IMR-90 (cell line): Measurements from ENCODE around the gene RELN. TPM values are rescaled to one million over a fixed set of nuclear protein-coding genes. Genes with fewer than 3 reads are reported as not detected.

Source experiments
- ATAC-seq: fragments of 200-7000 bp; cut with Tn5 transposase; 2 replicates; pipeline ENCODE4 v1.9.1; 2020; ENCODE audit warnings: low read depth, mild to moderate bottlenecking, moderate library complexity
- BruUV-seq: library from RNA; stranded (reverse); fragments of 400-500 nt; replicated peaks from 2 replicates; lab custom pipeline; 2021; lab: Mats Ljungman, UMichigan
- CTCF ChIA-PET: fragments of 300-600 bp; formaldehyde crosslinking; extraction: SDS; loops from one replicate; lab custom pipeline; 2021; ENCODE audit warnings: antibody characterized with exemption; lab: Yijun Ruan, JAX
- POLR2A ChIA-PET: fragments of 300-600 bp; sonication (Branson Sonifier 250); formaldehyde crosslinking; loops from one replicate; lab custom pipeline; 2022; ENCODE audit warnings: antibody characterized with exemption; ENCODE audit not compliant: unreplicated experiment; lab: Charles Lee
- DNase-seq: peaks from one replicate; pipeline ENCODE4 v3.0.0; 2013
- H2AFZ ChIP-seq: replicated peaks from 2 replicates; pipeline ENCODE3; 2013; ENCODE audit warnings: low read length, mild to moderate bottlenecking; ENCODE audit not compliant: poor library complexity
- H2AK5ac ChIP-seq: 2 replicates; pipeline ENCODE4 v1.6.1; 2013; ENCODE audit warnings: low read depth, low read length, inconsistent platforms
- H2AK9ac ChIP-seq: replicated peaks from 2 replicates; pipeline ENCODE3; 2013; ENCODE audit warnings: mild to moderate bottlenecking, low read depth, low read length, moderate library complexity; ENCODE audit not compliant: poor library complexity
- H2BK120ac ChIP-seq: 2 replicates; pipeline ENCODE4 v1.6.1; 2013; ENCODE audit warnings: low read depth, low read length, inconsistent platforms
- H2BK15ac ChIP-seq: 3 replicates; pipeline ENCODE4 v1.6.1; 2013; ENCODE audit warnings: low read depth, low read length, inconsistent platforms
- H2BK20ac ChIP-seq: 2 replicates; pipeline ENCODE4 v1.6.1; 2013; ENCODE audit warnings: low read depth, mild to moderate bottlenecking, inconsistent platforms, low read length, moderate library complexity
- H2BK5ac ChIP-seq: 2 replicates; pipeline ENCODE4 v1.6.1; 2013; ENCODE audit warnings: mild to moderate bottlenecking, low read depth, low read length, inconsistent platforms; ENCODE audit not compliant: poor library complexity, severe bottlenecking
- H3K14ac ChIP-seq: replicated peaks from 2 replicates; pipeline ENCODE4 v1.6.1; 2013; ENCODE audit warnings: low read depth, low read length, inconsistent platforms
- H3K18ac ChIP-seq: 2 replicates; pipeline ENCODE4 v1.6.1; 2013; ENCODE audit warnings: low read depth, low read length, control low read depth
- H3K23ac ChIP-seq: 2 replicates; pipeline ENCODE4 v1.6.1; 2013; ENCODE audit warnings: low read depth, low read length, inconsistent platforms
- H3K27ac ChIP-seq: 2 replicates; pipeline ENCODE4 v1.5.1; 2013; ENCODE audit warnings: mild to moderate bottlenecking, control low read depth, low read length; ENCODE audit not compliant: insufficient read depth
- H3K27me3 ChIP-seq: 2 replicates; pipeline ENCODE4 v1.6.1; 2013; ENCODE audit warnings: low read length; ENCODE audit not compliant: control insufficient read depth, insufficient read depth
- H3K36me3 ChIP-seq: 2 replicates; pipeline ENCODE4 v1.6.1; 2013; ENCODE audit warnings: low read length, mixed read lengths; ENCODE audit not compliant: control insufficient read depth, insufficient read depth
- H3K4ac ChIP-seq: 2 replicates; pipeline ENCODE4 v1.6.1; 2013; ENCODE audit warnings: low read depth, low read length, inconsistent platforms
- H3K4me1 ChIP-seq: 2 replicates; pipeline ENCODE4 v1.6.1; 2013; ENCODE audit warnings: low read length, mixed read lengths; ENCODE audit not compliant: control insufficient read depth, insufficient read depth
- H3K4me2 ChIP-seq: 2 replicates; pipeline ENCODE4 v1.6.1; 2013; ENCODE audit warnings: low read depth, mild to moderate bottlenecking, control low read depth, low read length, moderate library complexity
- H3K4me3 ChIP-seq: 2 replicates; pipeline ENCODE4 v1.5.1; 2013; ENCODE audit warnings: low read depth, mild to moderate bottlenecking, control low read depth, low read length, moderate library complexity; ENCODE audit not compliant: insufficient read depth
- H3K56ac ChIP-seq: 2 replicates; pipeline ENCODE4 v1.6.1; 2013; ENCODE audit warnings: low read length, inconsistent platforms; ENCODE audit not compliant: insufficient read depth; ENCODE audit errors: extremely low read depth
- H3K79me1 ChIP-seq, 2 experiments: 2 replicates each; pipeline ENCODE4 v1.6.1; 2013; ENCODE audit warnings: low read length in 2 of 2, inconsistent platforms in 1 of 2, low read depth in 1 of 2
- H3K9ac ChIP-seq: 2 replicates; pipeline ENCODE4 v1.6.1; 2013; ENCODE audit warnings: low read depth, low read length, control low read depth
- H3K9me1 ChIP-seq: 2 replicates; pipeline ENCODE4 v1.6.1; 2013; ENCODE audit warnings: low read length, inconsistent platforms; ENCODE audit not compliant: insufficient read depth
- H3K9me3 ChIP-seq: 2 replicates; pipeline ENCODE4 v1.6.1; 2013; ENCODE audit warnings: low read length; ENCODE audit not compliant: control insufficient read depth, insufficient read depth
- H4K20me1 ChIP-seq: 2 replicates; pipeline ENCODE4 v1.6.1; 2013; ENCODE audit warnings: low read length, inconsistent platforms; ENCODE audit not compliant: insufficient read depth
- H4K5ac ChIP-seq: 2 replicates; pipeline ENCODE4 v1.6.1; 2013; ENCODE audit warnings: mild to moderate bottlenecking, low read depth, low read length, control low read depth
- H4K8ac ChIP-seq, 2 experiments: 2 replicates each; pipeline ENCODE4 v1.6.1; 2013; ENCODE audit warnings: low read depth in 2 of 2, low read length in 2 of 2, control low read depth in 1 of 2, inconsistent platforms in 1 of 2
- H4K91ac ChIP-seq: 2 replicates; pipeline ENCODE4 v1.6.1; 2013; ENCODE audit warnings: low read depth, low read length, inconsistent platforms; ENCODE audit not compliant: insufficient read depth
- BHLHE40 ChIP-seq: fragments of 150-350 bp; IDR thresholded peaks from 2 replicates; pipeline ENCODE4 v1.6.1; 2016; ENCODE audit warnings: mild to moderate bottlenecking, low read depth, low read length
- CEBPB ChIP-seq: IDR thresholded peaks from 2 replicates; pipeline ENCODE4 v1.6.1; 2012; ENCODE audit warnings: low read depth, low read length, improper control_type of control experiment
- CHD1 ChIP-seq: IDR thresholded peaks from 2 replicates; pipeline ENCODE4 v1.6.1; 2012; ENCODE audit warnings: low read depth, low read length, improper control_type of control experiment
- FOS ChIP-seq: fragments of 150-350 bp; IDR thresholded peaks from 2 replicates; pipeline ENCODE4 v1.6.1; 2016; ENCODE audit warnings: low read depth, low read length
- MAFK ChIP-seq: IDR thresholded peaks from 2 replicates; pipeline ENCODE4 v1.6.1; 2012; ENCODE audit warnings: low read depth, low read length, improper control_type of control experiment
- MAZ ChIP-seq: IDR thresholded peaks from 2 replicates; pipeline ENCODE4 v1.6.1; 2012; ENCODE audit warnings: low read depth, mild to moderate bottlenecking, low read length, improper control_type of control experiment, moderate library complexity, borderline replicate concordance
- MXI1 ChIP-seq: IDR thresholded peaks from 2 replicates; pipeline ENCODE4 v1.6.1; 2012; ENCODE audit warnings: low read depth, mild to moderate bottlenecking, low read length, moderate library complexity, borderline replicate concordance
- NFE2L2 ChIP-seq: fragments of 150-350 bp; IDR thresholded peaks from 2 replicates; pipeline ENCODE4 v1.6.1; 2016; ENCODE audit warnings: low read depth, mild to moderate bottlenecking, low read length
- POLR2A ChIP-seq: IDR thresholded peaks from 2 replicates; pipeline ENCODE4 v1.6.1; 2012; ENCODE audit warnings: mild to moderate bottlenecking, low read depth, low read length
- RAD21 ChIP-seq: IDR thresholded peaks from 2 replicates; pipeline ENCODE4 v1.6.1; 2012; ENCODE audit warnings: low read length, improper control_type of control experiment
- RCOR1 ChIP-seq: IDR thresholded peaks from 2 replicates; pipeline ENCODE4 v1.6.1; 2012; ENCODE audit warnings: mild to moderate bottlenecking, low read length, improper control_type of control experiment; ENCODE audit not compliant: insufficient replicate concordance
- RFX5 ChIP-seq: IDR thresholded peaks from 2 replicates; pipeline ENCODE4 v1.8.0; 2012; ENCODE audit warnings: low read depth, mild to moderate bottlenecking, low read length, moderate library complexity
- SMC3 ChIP-seq: fragments of 150-350 bp; IDR thresholded peaks from 2 replicates; pipeline ENCODE4 v1.6.1; 2016; ENCODE audit warnings: low read depth, mild to moderate bottlenecking, antibody characterized with exemption, low read length, moderate library complexity
- WGBS, 2 experiments: methylation state at CpG; one replicate each; pipeline versions ENCODE4 v1.1.5 to v1.1.7; 2013; ENCODE audit warnings: missing lambda C conversion rate in 2 of 2; ENCODE audit not compliant: insufficient read length in 1 of 2; ENCODE audit errors: extremely low coverage in 2 of 2; 5-methylcytosine and 5-hydroxymethylcytosine counted together
- dilution Hi-C: fragments of 300-500 bp; cut with HindIII; formaldehyde crosslinking; loops from one replicate; pipeline ENCODE4 v1.14.3; 2018; ENCODE audit warnings: low sequenced_read_pairs; ENCODE audit not compliant: unreplicated experiment
- in situ Hi-C: fragments of 300-500 bp; cut with MboI; formaldehyde crosslinking; loops from 3 replicates; pipeline ENCODE4 v1.14.3; 2019; ENCODE audit warnings: low sequenced_read_pairs, inconsistent platforms, mixed read lengths
- intact Hi-C: fragments of 100-400 bp; cut with micrococcal nuclease; formaldehyde crosslinking; loops from 2 replicates; pipeline ENCODE4 v1.10.0; 2022
- polyA plus RNA-seq, 3 experiments: library from polyadenylated mRNA; depleted of rRNA; stranded (reverse); fragments of >200 nt; gene quantifications; 2 replicates each; pipeline ENCODE4 v1.2.3, GENCODE V29; 2012; ENCODE audit warnings: low replicate concordance in 1 of 3
- total RNA-seq: library from RNA; depleted of rRNA; stranded (reverse); fragments of >200 nt; gene quantifications from 2 replicates; pipeline ENCODE4 v1.2.3, GENCODE V29; 2012
- TF ChIP-seq, protein P1 (sequence below): conservative IDR thresholded peaks from 2 replicates; pipeline ENCODE4 v1.5.1; 2012; ENCODE audit warnings: mild to moderate bottlenecking, low read depth, low read length, improper control_type of control experiment
- TF ChIP-seq, protein P2 (sequence below): fragments of 150-350 bp; IDR thresholded peaks from 2 replicates; pipeline ENCODE4 v1.6.1; 2016; ENCODE audit warnings: low read depth, mild to moderate bottlenecking, low read length, moderate library complexity, borderline replicate concordance
- TF ChIP-seq, protein P3 (sequence below): fragments of 150-350 bp; IDR thresholded peaks from 2 replicates; pipeline ENCODE4 v1.6.1; 2017; ENCODE audit warnings: mild to moderate bottlenecking, antibody characterized with exemption, low read length, low read depth

The RELN gene
- total and polyA plus RNA-seq, 2 of the 4 experiments (the other 2 are of a cell fraction), result 14.7 to 23.7 TPM

DNA sequence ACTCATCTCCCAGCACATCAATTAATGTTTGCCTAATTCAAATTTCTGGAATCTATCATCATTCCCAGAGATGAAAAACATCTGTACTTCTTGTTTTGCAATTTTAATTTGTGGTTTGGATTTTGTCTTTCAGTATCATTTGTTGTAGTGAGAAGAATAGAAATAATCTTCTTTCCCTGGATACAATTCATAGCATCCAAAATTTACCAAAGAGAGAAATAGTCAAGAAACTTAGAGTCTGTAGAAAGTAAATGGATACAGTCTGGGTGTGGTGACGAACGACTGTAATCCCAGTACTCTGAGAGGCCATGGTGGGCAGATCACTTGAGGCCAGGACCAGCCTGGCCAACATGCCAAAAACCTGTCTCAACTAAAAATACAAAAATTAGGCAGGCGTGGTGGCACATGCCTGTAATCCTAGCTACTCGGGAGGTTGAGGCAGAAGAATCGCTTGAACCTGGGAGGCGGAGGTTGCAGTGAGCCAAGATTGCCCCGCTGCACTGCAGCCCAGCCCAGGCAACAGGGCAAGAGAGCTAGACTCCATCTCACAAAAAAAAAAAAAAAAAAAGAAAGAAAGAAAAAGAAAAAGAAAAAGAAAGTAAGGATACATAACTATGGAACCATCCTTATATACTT, 193.0 kb downstream of the RELN start:
- no peak overlapping the region for H2AK5ac ChIP-seq
- H3K27ac ChIP-seq, result no peak overlapping the region
- H3K4me3 ChIP-seq, result no peak overlapping the region
- H3K9me3 ChIP-seq, result no peaks in the 10 kb centered on the region
- H2AFZ ChIP-seq, result no peak overlapping the region
- H3K14ac ChIP-seq, result no peak overlapping the region
- in situ Hi-C loops (no loop called here), dilution Hi-C loops (no loop called here), intact Hi-C loops (no loop called here)
- ChIA-PET POLR2A (no interaction called here), CTCF (no interaction called here)
- H3K9ac ChIP-seq, result no peak overlapping the region
- no peaks in the 10 kb centered on the region for H3K27me3 ChIP-seq
- no peak overlapping the region for H4K91ac ChIP-seq
- no peak overlapping the region for H3K4ac ChIP-seq
- TF ChIP-seq, protein P1, sequence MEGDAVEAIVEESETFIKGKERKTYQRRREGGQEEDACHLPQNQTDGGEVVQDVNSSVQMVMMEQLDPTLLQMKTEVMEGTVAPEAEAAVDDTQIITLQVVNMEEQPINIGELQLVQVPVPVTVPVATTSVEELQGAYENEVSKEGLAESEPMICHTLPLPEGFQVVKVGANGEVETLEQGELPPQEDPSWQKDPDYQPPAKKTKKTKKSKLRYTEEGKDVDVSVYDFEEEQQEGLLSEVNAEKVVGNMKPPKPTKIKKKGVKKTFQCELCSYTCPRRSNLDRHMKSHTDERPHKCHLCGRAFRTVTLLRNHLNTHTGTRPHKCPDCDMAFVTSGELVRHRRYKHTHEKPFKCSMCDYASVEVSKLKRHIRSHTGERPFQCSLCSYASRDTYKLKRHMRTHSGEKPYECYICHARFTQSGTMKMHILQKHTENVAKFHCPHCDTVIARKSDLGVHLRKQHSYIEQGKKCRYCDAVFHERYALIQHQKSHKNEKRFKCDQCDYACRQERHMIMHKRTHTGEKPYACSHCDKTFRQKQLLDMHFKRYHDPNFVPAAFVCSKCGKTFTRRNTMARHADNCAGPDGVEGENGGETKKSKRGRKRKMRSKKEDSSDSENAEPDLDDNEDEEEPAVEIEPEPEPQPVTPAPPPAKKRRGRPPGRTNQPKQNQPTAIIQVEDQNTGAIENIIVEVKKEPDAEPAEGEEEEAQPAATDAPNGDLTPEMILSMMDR, result no peak
- TF ChIP-seq CEBPB (no peak), MAZ (no peak), MAFK (no peak), NFE2L2 (no peak), MXI1 (no peak), FOS (no peak), RCOR1 (no peak), CHD1 (no peak), RAD21 (no peak), POLR2A (no peak), SMC3 (no peak), BHLHE40 (no peak), RFX5 (no peak)
- TF ChIP-seq, protein P2, sequence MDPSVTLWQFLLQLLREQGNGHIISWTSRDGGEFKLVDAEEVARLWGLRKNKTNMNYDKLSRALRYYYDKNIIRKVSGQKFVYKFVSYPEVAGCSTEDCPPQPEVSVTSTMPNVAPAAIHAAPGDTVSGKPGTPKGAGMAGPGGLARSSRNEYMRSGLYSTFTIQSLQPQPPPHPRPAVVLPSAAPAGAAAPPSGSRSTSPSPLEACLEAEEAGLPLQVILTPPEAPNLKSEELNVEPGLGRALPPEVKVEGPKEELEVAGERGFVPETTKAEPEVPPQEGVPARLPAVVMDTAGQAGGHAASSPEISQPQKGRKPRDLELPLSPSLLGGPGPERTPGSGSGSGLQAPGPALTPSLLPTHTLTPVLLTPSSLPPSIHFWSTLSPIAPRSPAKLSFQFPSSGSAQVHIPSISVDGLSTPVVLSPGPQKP, result no peak
- TF ChIP-seq, protein P3, sequence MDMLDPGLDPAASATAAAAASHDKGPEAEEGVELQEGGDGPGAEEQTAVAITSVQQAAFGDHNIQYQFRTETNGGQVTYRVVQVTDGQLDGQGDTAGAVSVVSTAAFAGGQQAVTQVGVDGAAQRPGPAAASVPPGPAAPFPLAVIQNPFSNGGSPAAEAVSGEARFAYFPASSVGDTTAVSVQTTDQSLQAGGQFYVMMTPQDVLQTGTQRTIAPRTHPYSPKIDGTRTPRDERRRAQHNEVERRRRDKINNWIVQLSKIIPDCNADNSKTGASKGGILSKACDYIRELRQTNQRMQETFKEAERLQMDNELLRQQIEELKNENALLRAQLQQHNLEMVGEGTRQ, result no peak
- H3K56ac ChIP-seq, result no peak overlapping the region
- no peak overlapping the region for H3K4me2 ChIP-seq
- H3K36me3 ChIP-seq, result no peaks in the 10 kb centered on the region
- no peak overlapping the region for H2BK20ac ChIP-seq
- H4K5ac ChIP-seq, result no peak overlapping the region
- H3K9me1 ChIP-seq, result no peaks in the 10 kb centered on the region
- H3K18ac ChIP-seq, result no peak overlapping the region
- H3K4me1 ChIP-seq, result no peaks in the 10 kb centered on the region
- H2BK15ac ChIP-seq, result no peak overlapping the region
- H2BK5ac ChIP-seq, result no peak overlapping the region
- BruUV-seq, result no TSS peak
- DNase-seq, result no peak
- no peak overlapping the region for H3K23ac ChIP-seq
- H4K20me1 ChIP-seq, result no peaks in the 10 kb centered on the region
- no peak overlapping the region for H2AK9ac ChIP-seq
- no peak for ATAC-seq
- no peaks in the 10 kb centered on the region for H3K79me1 ChIP-seq
- no peak overlapping the region for H4K8ac ChIP-seq
- H2BK120ac ChIP-seq, result no peak overlapping the region
- WGBS, 2 experiments, result no CpG with 5 or more reads among the region's 7 CpGs
